ENCODE data around the gene GDF15.
"Not testable (repeated sequence)": the region's sequence is repeated elsewhere in the genome, so short reads cannot be mapped to it uniquely, and the experiment has no call there.

GDF15 gene

DNA sequence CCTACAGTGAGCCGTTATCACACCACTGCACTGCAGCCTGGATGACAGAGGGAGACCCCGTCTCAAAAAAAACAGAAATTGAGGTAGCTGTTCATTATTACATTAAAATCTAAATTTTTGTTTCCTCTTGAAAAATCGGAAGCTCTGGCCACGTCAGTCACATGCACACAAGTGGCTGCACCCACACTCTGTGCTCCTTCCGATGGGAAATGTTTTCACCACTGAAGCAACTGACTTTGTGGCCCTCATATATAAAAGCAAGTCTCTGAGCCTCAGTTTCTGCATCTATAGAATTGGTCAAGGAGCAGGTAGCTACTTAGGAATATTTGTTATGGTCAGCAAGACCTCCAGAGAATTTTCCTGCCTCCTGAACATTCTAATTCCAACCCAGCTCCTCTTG lies 7.0 kb downstream of the GDF15 start:
- no peaks in the 10 kb centered on the region for H3K9me3 ChIP-seq (ENCODE audit: low read depth, low read length)
- H3K4me3 ChIP-seq: no peak overlapping the region
- no peak overlapping the region for H3K9ac ChIP-seq (ENCODE audit: insufficient read length)
- no peak for DNase-seq (ENCODE audit: low read depth, low spot score)
- TF ChIP-seq EZH2 (IDR thresholded peaks at IDR 0.05) (no peak), FOXP2 (optimal IDR thresholded peaks at IDR 0.05; ENCODE audit: control extremely low read depth, extremely low read length, insufficient read depth) (no peak), POLR2AphosphoS5 (IDR thresholded peaks at IDR 0.05; ENCODE audit: borderline replicate concordance, low read depth, low read length) (no peak)
- H3K27ac ChIP-seq: no peak overlapping the region
- no peaks in the 10 kb centered on the region for H3K36me3 ChIP-seq (ENCODE audit: insufficient read depth, low read length)

GRCh38 chr19:18393836-18394235 lies 7.9 kb downstream of the GDF15 start:
- Histone ChIP-seq H3K9ac (ENCODE audit: insufficient read length) (no peak overlapping the region), H3K9me3 (ENCODE audit: low read depth, low read length) (no peaks in the 10 kb centered on the region), H3K4me3 (no peak overlapping the region), H3K36me3 (ENCODE audit: insufficient read depth, low read length) (no peaks in the 10 kb centered on the region), H3K27ac (no peak overlapping the region)
- DNase-seq (ENCODE audit: low read depth, low spot score): no peak
- TF ChIP-seq FOXP2 (optimal IDR thresholded peaks at IDR 0.05; ENCODE audit: control extremely low read depth, extremely low read length, insufficient read depth) (no peak), EZH2 (IDR thresholded peaks at IDR 0.05) (no peak), POLR2AphosphoS5 (IDR thresholded peaks at IDR 0.05; ENCODE audit: borderline replicate concordance, low read depth, low read length) (no peak)

DNA sequence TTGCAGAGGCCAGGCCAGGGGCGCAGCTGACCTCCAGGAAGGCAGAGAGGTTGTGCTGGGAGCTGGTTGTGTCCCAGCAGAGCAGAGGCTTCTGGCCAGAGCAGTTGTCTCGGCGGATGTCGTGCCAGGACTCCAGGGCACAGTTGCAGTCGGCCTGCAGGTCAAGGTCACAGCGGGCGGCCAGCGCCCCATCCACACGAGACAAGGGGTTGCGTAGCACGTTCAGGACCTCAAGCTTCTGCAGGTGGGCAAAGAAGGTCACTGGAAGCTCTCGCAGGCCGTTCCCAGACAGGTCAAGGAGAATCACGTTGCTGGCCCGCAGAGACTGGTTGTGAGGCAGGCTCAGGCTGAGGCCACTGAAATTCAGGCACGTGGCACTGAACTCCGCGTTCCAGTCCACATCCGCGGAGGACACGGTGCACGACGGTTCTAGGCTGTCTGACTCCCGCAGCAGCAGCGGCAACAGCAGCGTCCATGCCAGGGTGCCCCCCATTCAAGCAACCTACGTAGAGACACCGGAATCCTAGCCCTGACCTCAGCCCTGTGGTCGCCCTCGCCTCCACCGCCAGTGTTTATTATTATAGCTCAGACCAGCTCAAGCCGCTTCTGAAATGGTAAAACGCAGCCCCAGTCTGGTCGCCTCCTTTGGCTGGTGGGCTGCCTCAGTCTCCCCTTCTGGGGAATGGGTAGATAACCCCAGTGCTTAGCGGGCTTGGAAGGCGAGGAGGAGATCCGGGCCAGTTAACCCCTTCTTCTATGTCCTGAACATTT lies 10.7 kb downstream of the GDF15 start:
- no peaks in the 10 kb centered on the region for H3K9me3 ChIP-seq (ENCODE audit: low read depth, low read length)
- H3K27ac ChIP-seq: no peak overlapping the region
- no peak for DNase-seq (ENCODE audit: low read depth, low spot score)
- no peak overlapping the region for H3K9ac ChIP-seq (ENCODE audit: insufficient read length)
- H3K4me3 ChIP-seq: no peak overlapping the region
- no peaks in the 10 kb centered on the region for H3K36me3 ChIP-seq (ENCODE audit: insufficient read depth, low read length)
- no peak for TF ChIP-seq FOXP2 (optimal IDR thresholded peaks at IDR 0.05; ENCODE audit: control extremely low read depth, extremely low read length, insufficient read depth)
- TF ChIP-seq EZH2 (IDR thresholded peaks at IDR 0.05): no peak
- TF ChIP-seq POLR2AphosphoS5 (IDR thresholded peaks at IDR 0.05; ENCODE audit: borderline replicate concordance, low read depth, low read length): no peak

GRCh38 chr19:18397242-18398202 lies 11.6 kb downstream of the GDF15 start, which contains the start of gene LRRC25:
TSS of gene LRRC25 (minus strand) at chr19:18397622. CDS start at chr19:18396963, 659 bp downstream.
- no peak within 1 kb of the TSS for H3K9ac ChIP-seq (ENCODE audit: insufficient read length)
- H3K4me3 ChIP-seq: no peak within 1 kb of the TSS

GRCh38 chr19:18399008-18399407 lies 13.1 kb downstream of the GDF15 start:
- H3K4me3 ChIP-seq: no peak overlapping the region
- no peaks in the 10 kb centered on the region for H3K9me3 ChIP-seq (ENCODE audit: low read depth, low read length)
- H3K9ac ChIP-seq (ENCODE audit: insufficient read length): no peak overlapping the region
- H3K36me3 ChIP-seq (ENCODE audit: insufficient read depth, low read length): no peaks in the 10 kb centered on the region
- TF ChIP-seq EZH2 (IDR thresholded peaks at IDR 0.05) (no peak), FOXP2 (optimal IDR thresholded peaks at IDR 0.05; ENCODE audit: control extremely low read depth, extremely low read length, insufficient read depth) (no peak), POLR2AphosphoS5 (IDR thresholded peaks at IDR 0.05; ENCODE audit: borderline replicate concordance, low read depth, low read length) (no peak)
- H3K27ac ChIP-seq: no peak overlapping the region
- no peak for DNase-seq (ENCODE audit: low read depth, low spot score)

More at GRCh38 chr19:18397242-18398202, 11.6 kb downstream of the GDF15 start, which contains the start of gene LRRC25:
- no peak within 1 kb of the TSS for H3K27ac ChIP-seq
- TF ChIP-seq EZH2 (IDR thresholded peaks at IDR 0.05): no peak
- TF ChIP-seq POLR2AphosphoS5 (IDR thresholded peaks at IDR 0.05; ENCODE audit: borderline replicate concordance, low read depth, low read length): no peak
- no peak for TF ChIP-seq FOXP2 (optimal IDR thresholded peaks at IDR 0.05; ENCODE audit: control extremely low read depth, extremely low read length, insufficient read depth)
- H3K9me3 ChIP-seq (ENCODE audit: low read depth, low read length): no peaks in the 10 kb centered on the region
- DNase-seq (ENCODE audit: low read depth, low spot score): no peak
- H3K36me3 ChIP-seq (ENCODE audit: insufficient read depth, low read length): no peaks in the 10 kb centered on the region

DNA sequence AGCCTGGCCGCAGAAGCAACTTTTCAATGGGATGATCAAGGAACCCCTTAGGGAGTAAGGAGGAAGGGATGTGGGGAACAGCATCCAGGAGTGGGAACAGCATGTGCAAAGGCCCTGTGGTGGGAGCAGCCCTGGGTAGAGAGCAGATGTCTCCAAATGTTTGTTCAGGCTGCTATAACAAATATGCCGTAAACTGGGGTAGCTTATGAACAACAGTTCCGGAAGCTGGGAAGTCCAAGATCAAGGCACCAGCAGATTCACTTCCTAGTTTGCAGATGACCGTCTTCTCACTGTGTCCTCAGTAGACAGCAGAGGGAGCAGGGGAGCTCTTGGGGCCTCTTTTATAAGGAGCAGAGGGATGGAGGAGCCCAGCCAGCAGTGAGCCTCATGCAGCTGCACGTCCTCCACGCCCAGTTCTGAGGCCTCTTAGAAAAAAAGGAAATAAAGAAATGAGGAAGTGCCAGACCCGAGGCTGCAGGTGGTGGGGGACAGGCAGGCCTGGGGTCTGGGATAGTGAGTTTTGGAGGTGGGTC lies 15.7 kb downstream of the GDF15 start:
- no peaks in the 10 kb centered on the region for H3K36me3 ChIP-seq (ENCODE audit: insufficient read depth, low read length)
- no peak for TF ChIP-seq FOXP2 (optimal IDR thresholded peaks at IDR 0.05; ENCODE audit: control extremely low read depth, extremely low read length, insufficient read depth)
- TF ChIP-seq EZH2 (IDR thresholded peaks at IDR 0.05): no peak
- TF ChIP-seq POLR2AphosphoS5 (IDR thresholded peaks at IDR 0.05; ENCODE audit: borderline replicate concordance, low read depth, low read length): no peak
- H3K27ac ChIP-seq: no peak overlapping the region
- no peak overlapping the region for H3K9ac ChIP-seq (ENCODE audit: insufficient read length)
- no peak overlapping the region for H3K4me3 ChIP-seq
- no peaks in the 10 kb centered on the region for H3K9me3 ChIP-seq (ENCODE audit: low read depth, low read length)
- no peak for DNase-seq (ENCODE audit: low read depth, low spot score)

- H3K27ac ChIP-seq; H3K9me3 ChIP-seq (ENCODE audit: low read depth, low read length); DNase-seq (ENCODE audit: low read depth, low spot score); H3K9ac ChIP-seq (ENCODE audit: insufficient read length); H3K4me3 ChIP-seq; H3K36me3 ChIP-seq (ENCODE audit: insufficient read depth, low read length): not testable (repeated sequence)
Observed at GRCh38 chr19:18402455-18403248, 16.7 kb downstream of the GDF15 start.

- H3K9ac ChIP-seq (ENCODE audit: insufficient read length); H3K9me3 ChIP-seq (ENCODE audit: low read depth, low read length); H3K36me3 ChIP-seq (ENCODE audit: insufficient read depth, low read length); H3K4me3 ChIP-seq; DNase-seq (ENCODE audit: low read depth, low spot score); H3K27ac ChIP-seq: not testable (repeated sequence)
Observed at GRCh38 chr19:18405754-18406153, 19.8 kb downstream of the GDF15 start.
